ENCODE results near the gene RBM28.

The RBM28 gene

GRCh38 chr7:128279124-128279713 lies 64.5 kb downstream of the RBM28 start:
- no peak for DNase-seq

- DNase-seq: no peak
Measured at GRCh38 chr7:128278366-128278765, 65.3 kb downstream of the RBM28 start.

GRCh38 chr7:128275681-128276080 lies 68.0 kb downstream of the RBM28 start:
- DNase-seq: no peak

- no peak for DNase-seq
Measured at GRCh38 chr7:128274884-128275603, 68.7 kb downstream of the RBM28 start.

GRCh38 chr7:128274246-128274883 lies 69.3 kb downstream of the RBM28 start:
- DNase-seq: no peak

- DNase-seq: no peak
Measured at GRCh38 chr7:128271942-128272481, 71.7 kb downstream of the RBM28 start.

- no peak for DNase-seq
Measured at GRCh38 chr7:128271471-128271941, 72.2 kb downstream of the RBM28 start.

GRCh38 chr7:128270826-128271272 lies 72.9 kb downstream of the RBM28 start:
- no peak for DNase-seq

- DNase-seq: no peak
Measured at GRCh38 chr7:128268233-128268632, 75.5 kb downstream of the RBM28 start.

GRCh38 chr7:128267595-128267924 lies 76.1 kb downstream of the RBM28 start:
- no peak for DNase-seq

- peak; percentile 77 for DNase-seq
Measured at GRCh38 chr7:128266883-128267594, 76.7 kb downstream of the RBM28 start.

- no peak for DNase-seq
Measured at GRCh38 chr7:128266529-128266882, 77.2 kb downstream of the RBM28 start.

GRCh38 chr7:128265906-128266300 lies 77.8 kb downstream of the RBM28 start:
- no peak for DNase-seq

GRCh38 chr7:128265156-128265905 lies 78.4 kb downstream of the RBM28 start:
- DNase-seq: no peak

- DNase-seq: no peak
Measured at GRCh38 chr7:128264477-128264876, 79.2 kb downstream of the RBM28 start.

- no peak for DNase-seq
Measured at GRCh38 chr7:128263420-128263819, 80.3 kb downstream of the RBM28 start.

GRCh38 chr7:128262273-128263028 lies 81.3 kb downstream of the RBM28 start:
- no peak for DNase-seq

- peak; percentile 60 for DNase-seq
Measured at GRCh38 chr7:128260069-128260795, 83.5 kb downstream of the RBM28 start.

GRCh38 chr7:128259131-128260061 lies 84.3 kb downstream of the RBM28 start:
- DNase-seq: peak; percentile 81

- DNase-seq: no peak
Measured at GRCh38 chr7:128257458-128257857, 86.2 kb downstream of the RBM28 start.

All from islet precursor cell (in vitro differentiated cells).